DND-41 (cell line): ENCODE data around the gene EPHA3.

Source experiments
- ATAC-seq: fragments of 200-7000 bp; cut with Tn5 transposase; 3 replicates; pipeline ENCODE4 v1.9.1; 2021; ENCODE audit warnings: low read depth; ENCODE audit not compliant: insufficient read depth
- DNase-seq: peaks from one replicate; pipeline ENCODE4 v3.0.0-alpha.2; 2020
- H2AFZ ChIP-seq: 2 replicates; pipeline ENCODE4 v1.6.0; 2012; ENCODE audit warnings: low read depth, low read length
- H3K27ac ChIP-seq: 2 replicates; pipeline ENCODE4 v1.5.1; 2012; ENCODE audit warnings: low read length, inconsistent platforms
- H3K27me3 ChIP-seq: fragments of 200-600 bp; sonication (generic); 2 replicates; pipeline ENCODE4 v1.6.0; 2012; ENCODE audit warnings: low read length, mild to moderate bottlenecking, inconsistent platforms; ENCODE audit not compliant: insufficient read depth, poor library complexity
- H3K36me3 ChIP-seq: 2 replicates; pipeline ENCODE4 v1.5.1; 2012; ENCODE audit warnings: low read length, inconsistent platforms; ENCODE audit not compliant: insufficient read depth
- H3K4me1 ChIP-seq: 2 replicates; pipeline ENCODE4 v1.5.1; 2012; ENCODE audit warnings: mild to moderate bottlenecking, low read length; ENCODE audit not compliant: insufficient read depth
- H3K4me2 ChIP-seq: 2 replicates; pipeline ENCODE4 v1.6.0; 2012; ENCODE audit warnings: mild to moderate bottlenecking, moderate library complexity, low read length, inconsistent platforms; ENCODE audit not compliant: insufficient read depth
- H3K4me3 ChIP-seq, 2 experiments: fragments of 200-600 bp in 1 of 2; shearing (Covaris generic) in 1 of 2; 2 replicates each; pipeline ENCODE4 v1.5.1; 2012 to 2016; ENCODE audit warnings: inconsistent platforms in 2 of 2, low read length in 2 of 2, mild to moderate bottlenecking in 2 of 2, low read depth in 1 of 2, moderate library complexity in 1 of 2
- H3K79me2 ChIP-seq: 2 replicates; pipeline ENCODE4 v1.6.0; 2012; ENCODE audit warnings: low read length, inconsistent platforms; ENCODE audit not compliant: insufficient read depth
- H3K9ac ChIP-seq: 2 replicates; pipeline ENCODE4 v1.6.0; 2012; ENCODE audit warnings: low read depth, mild to moderate bottlenecking, inconsistent platforms, low read length, moderate library complexity
- H3K9me3 ChIP-seq: 2 replicates; pipeline ENCODE4 v1.5.1; 2012; ENCODE audit warnings: low read length, moderate library complexity, mild to moderate bottlenecking, inconsistent platforms; ENCODE audit not compliant: insufficient read depth, severe bottlenecking
- H4K20me1 ChIP-seq: 2 replicates; pipeline ENCODE4 v1.6.0; 2012; ENCODE audit warnings: low read length; ENCODE audit not compliant: insufficient read depth
- EZH2 ChIP-seq: IDR thresholded peaks from 3 replicates; pipeline ENCODE4 v1.6.1; 2012; ENCODE audit warnings: borderline replicate concordance, low read depth, mild to moderate bottlenecking, moderate library complexity, low read length, inconsistent platforms; ENCODE audit not compliant: severe bottlenecking
- TF ChIP-seq, protein P1 (sequence below): IDR thresholded peaks from 2 replicates; pipeline ENCODE4 v1.5.1; 2012; ENCODE audit warnings: borderline replicate concordance, low read length, moderate library complexity, mild to moderate bottlenecking; ENCODE audit not compliant: poor library complexity, severe bottlenecking; ENCODE audit errors: extremely low read depth

The EPHA3 gene

DNA sequence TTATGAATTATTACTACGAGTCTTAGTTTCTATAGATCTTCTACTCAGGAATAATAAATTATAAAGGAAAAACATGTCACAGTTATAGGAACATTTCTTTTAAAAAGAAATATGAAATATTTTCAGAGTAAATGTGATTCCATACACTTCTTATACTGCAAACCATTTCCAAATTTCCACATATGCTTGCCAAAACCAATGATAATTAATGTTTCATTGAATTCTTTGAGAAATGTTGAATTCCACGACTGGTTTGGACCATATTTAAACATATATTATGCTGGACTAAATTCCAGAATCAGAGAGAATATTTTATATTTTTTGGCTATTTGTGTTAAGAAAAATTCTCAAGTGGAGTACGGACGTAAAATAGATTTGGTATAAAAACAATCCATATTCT is 144.6 kb downstream of the EPHA3 start:
- Histone ChIP-seq H3K27me3 (no peaks in the 10 kb centered on the region), H3K9ac (no peak overlapping the region), H3K4me1 (no peaks in the 10 kb centered on the region), H3K36me3 (no peaks in the 10 kb centered on the region), H3K27ac (no peak overlapping the region), H3K9me3 (no peaks in the 10 kb centered on the region), H2AFZ (no peak overlapping the region), H3K4me3 (no peak overlapping the region), H4K20me1 (no peaks in the 10 kb centered on the region), H3K79me2 (no peaks in the 10 kb centered on the region), H3K4me2 (no peak overlapping the region)
- ATAC-seq: no peak
- TF ChIP-seq, protein P1, sequence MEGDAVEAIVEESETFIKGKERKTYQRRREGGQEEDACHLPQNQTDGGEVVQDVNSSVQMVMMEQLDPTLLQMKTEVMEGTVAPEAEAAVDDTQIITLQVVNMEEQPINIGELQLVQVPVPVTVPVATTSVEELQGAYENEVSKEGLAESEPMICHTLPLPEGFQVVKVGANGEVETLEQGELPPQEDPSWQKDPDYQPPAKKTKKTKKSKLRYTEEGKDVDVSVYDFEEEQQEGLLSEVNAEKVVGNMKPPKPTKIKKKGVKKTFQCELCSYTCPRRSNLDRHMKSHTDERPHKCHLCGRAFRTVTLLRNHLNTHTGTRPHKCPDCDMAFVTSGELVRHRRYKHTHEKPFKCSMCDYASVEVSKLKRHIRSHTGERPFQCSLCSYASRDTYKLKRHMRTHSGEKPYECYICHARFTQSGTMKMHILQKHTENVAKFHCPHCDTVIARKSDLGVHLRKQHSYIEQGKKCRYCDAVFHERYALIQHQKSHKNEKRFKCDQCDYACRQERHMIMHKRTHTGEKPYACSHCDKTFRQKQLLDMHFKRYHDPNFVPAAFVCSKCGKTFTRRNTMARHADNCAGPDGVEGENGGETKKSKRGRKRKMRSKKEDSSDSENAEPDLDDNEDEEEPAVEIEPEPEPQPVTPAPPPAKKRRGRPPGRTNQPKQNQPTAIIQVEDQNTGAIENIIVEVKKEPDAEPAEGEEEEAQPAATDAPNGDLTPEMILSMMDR: no peak
- no peak for TF ChIP-seq EZH2
- DNase-seq: no peak

DNA sequence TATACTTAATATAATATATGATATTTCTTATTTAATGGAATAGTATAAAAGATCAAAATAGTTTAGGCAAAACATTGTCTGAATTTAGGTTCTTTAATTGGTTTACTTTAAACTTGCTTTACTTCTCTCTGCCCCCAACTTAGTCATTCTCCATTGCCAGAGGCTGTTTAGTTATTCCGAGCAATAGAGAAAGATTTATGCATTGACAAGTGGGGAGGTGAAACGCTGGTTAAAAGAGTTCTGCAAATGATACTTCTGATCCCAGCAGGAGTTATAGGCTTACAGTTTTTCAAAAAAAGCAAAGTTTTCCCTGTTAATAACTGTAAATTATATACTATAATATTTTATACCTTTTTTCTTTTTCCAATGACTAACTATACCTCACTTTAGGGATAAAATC is 145.4 kb downstream of the EPHA3 start:
- H3K4me1 ChIP-seq: no peaks in the 10 kb centered on the region
- no peaks in the 10 kb centered on the region for H3K36me3 ChIP-seq
- no peaks in the 10 kb centered on the region for H3K9me3 ChIP-seq
- no peak for ATAC-seq
- no peak overlapping the region for H3K27ac ChIP-seq
- H3K27me3 ChIP-seq: no peaks in the 10 kb centered on the region
- TF ChIP-seq, protein P1: no peak
- TF ChIP-seq EZH2: no peak
- H3K4me2 ChIP-seq: no peak overlapping the region
- no peak overlapping the region for H3K4me3 ChIP-seq
- no peak overlapping the region for H2AFZ ChIP-seq
- no peak for DNase-seq
- no peak overlapping the region for H3K9ac ChIP-seq
- H4K20me1 ChIP-seq: no peaks in the 10 kb centered on the region
- H3K79me2 ChIP-seq: no peaks in the 10 kb centered on the region

DNA sequence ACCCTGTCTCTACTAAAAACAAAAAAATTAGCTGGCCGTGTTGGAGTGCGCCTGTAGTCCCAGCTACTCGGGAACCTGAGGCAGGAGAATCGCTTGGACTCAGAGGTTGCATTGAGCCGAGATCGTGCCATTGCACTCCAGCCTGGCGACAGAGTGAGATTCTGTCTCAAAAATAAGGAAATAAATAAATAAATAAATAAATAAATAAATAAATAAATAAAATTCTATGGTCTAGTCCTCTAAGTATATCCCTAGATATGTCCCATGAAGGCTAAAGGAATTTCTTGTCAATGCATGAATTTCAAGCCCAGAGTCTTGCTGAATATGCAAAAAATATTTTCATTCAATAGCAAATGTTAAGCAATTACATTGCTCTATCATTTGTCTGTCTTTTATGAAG is 149.0 kb downstream of the EPHA3 start:
- Histone ChIP-seq H3K79me2 (no peaks in the 10 kb centered on the region), H3K9me3 (no peaks in the 10 kb centered on the region), H4K20me1 (no peaks in the 10 kb centered on the region), H3K27me3 (no peaks in the 10 kb centered on the region), H2AFZ (no peak overlapping the region), H3K4me3 (no peak overlapping the region), H3K4me2 (no peak overlapping the region), H3K36me3 (no peaks in the 10 kb centered on the region), H3K4me1 (no peaks in the 10 kb centered on the region), H3K9ac (no peak overlapping the region), H3K27ac (no peak overlapping the region)
- ATAC-seq (no peak), DNase-seq (no peak)
- TF ChIP-seq EZH2: no peak
- TF ChIP-seq, protein P1: no peak

DNA sequence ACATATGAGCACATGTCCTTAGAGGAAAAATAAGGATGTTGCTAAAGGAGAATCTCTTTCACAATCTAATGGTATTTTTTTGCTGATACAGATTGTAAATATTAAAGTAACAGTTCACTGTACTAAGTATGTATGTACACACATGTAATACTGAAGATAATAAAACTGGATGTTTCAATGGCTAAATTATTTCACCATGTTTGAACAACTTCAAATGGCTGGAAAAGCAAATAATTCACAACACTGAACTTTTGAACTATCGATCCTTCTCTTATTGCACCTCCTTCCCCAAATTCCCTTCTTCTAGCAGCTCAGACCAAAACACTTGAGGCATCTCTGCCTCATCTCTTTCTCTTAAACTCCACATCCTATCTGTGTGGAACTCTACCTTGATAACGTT is 149.5 kb downstream of the EPHA3 start:
- Histone ChIP-seq H4K20me1 (no peaks in the 10 kb centered on the region), H3K36me3 (no peaks in the 10 kb centered on the region), H3K9ac (no peak overlapping the region), H3K4me3 (no peak overlapping the region), H2AFZ (no peak overlapping the region), H3K79me2 (no peaks in the 10 kb centered on the region), H3K4me1 (no peaks in the 10 kb centered on the region), H3K27ac (no peak overlapping the region), H3K4me2 (no peak overlapping the region), H3K27me3 (no peaks in the 10 kb centered on the region), H3K9me3 (no peaks in the 10 kb centered on the region)
- TF ChIP-seq, protein P1: no peak
- no peak for TF ChIP-seq EZH2
- DNase-seq (no peak), ATAC-seq (no peak)
